ENCODE results near the gene ZNF804B.

The ZNF804B gene

DNA sequence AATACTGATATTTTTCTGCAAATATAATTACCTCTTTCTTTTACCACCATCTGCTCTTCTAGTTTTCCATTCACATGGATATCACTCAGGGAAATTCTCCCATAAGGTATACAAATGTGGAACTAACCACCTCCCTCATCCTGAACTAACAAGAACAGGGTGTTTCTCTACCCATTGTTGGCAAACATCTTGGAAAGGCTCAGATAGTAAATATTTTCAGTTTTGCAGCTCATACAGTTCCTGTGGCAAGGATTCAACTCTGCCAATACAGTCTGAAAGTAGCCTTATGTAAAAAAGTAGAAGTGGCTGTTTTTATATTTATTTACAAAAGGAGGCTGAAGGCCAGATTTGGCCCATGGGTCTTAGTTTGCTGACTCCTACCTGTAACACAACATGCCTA, 549.0 kb downstream of the ZNF804B start:
- Histone ChIP-seq H3K4me1 (no peaks in the 10 kb centered on the region), H3K27ac (no peak overlapping the region), H3K79me2 (no peaks in the 10 kb centered on the region), H3K9me3 (ENCODE audit: control insufficient read depth, low read length) (no peaks in the 10 kb centered on the region), H3K4me3 (ENCODE audit: low read depth, low read length) (no peak overlapping the region), H3K9ac (no peak overlapping the region), H3K27me3 (ENCODE audit: control insufficient read depth, insufficient read depth, low read length) (no peaks in the 10 kb centered on the region), H3K4me2 (ENCODE audit: low read length) (no peak overlapping the region), H2AFZ (no peak overlapping the region), H3K36me3 (ENCODE audit: control insufficient read depth, insufficient read depth, low read length) (no peaks in the 10 kb centered on the region)
- TF ChIP-seq, protein P1, sequence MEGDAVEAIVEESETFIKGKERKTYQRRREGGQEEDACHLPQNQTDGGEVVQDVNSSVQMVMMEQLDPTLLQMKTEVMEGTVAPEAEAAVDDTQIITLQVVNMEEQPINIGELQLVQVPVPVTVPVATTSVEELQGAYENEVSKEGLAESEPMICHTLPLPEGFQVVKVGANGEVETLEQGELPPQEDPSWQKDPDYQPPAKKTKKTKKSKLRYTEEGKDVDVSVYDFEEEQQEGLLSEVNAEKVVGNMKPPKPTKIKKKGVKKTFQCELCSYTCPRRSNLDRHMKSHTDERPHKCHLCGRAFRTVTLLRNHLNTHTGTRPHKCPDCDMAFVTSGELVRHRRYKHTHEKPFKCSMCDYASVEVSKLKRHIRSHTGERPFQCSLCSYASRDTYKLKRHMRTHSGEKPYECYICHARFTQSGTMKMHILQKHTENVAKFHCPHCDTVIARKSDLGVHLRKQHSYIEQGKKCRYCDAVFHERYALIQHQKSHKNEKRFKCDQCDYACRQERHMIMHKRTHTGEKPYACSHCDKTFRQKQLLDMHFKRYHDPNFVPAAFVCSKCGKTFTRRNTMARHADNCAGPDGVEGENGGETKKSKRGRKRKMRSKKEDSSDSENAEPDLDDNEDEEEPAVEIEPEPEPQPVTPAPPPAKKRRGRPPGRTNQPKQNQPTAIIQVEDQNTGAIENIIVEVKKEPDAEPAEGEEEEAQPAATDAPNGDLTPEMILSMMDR (IDR thresholded peaks at IDR 0.05), result no peak

GRCh38 chr7:89311886-89312285, 552.4 kb downstream of the ZNF804B start:
- Histone ChIP-seq H3K4me1 (no peaks in the 10 kb centered on the region), H3K4me3 (ENCODE audit: low read depth, low read length) (no peak overlapping the region), H3K9ac (no peak overlapping the region), H3K4me2 (ENCODE audit: low read length) (no peak overlapping the region), H3K27me3 (ENCODE audit: control insufficient read depth, insufficient read depth, low read length) (no peaks in the 10 kb centered on the region), H3K79me2 (no peaks in the 10 kb centered on the region), H3K9me3 (ENCODE audit: control insufficient read depth, low read length) (no peaks in the 10 kb centered on the region), H3K27ac (no peak overlapping the region), H3K36me3 (ENCODE audit: control insufficient read depth, insufficient read depth, low read length) (no peaks in the 10 kb centered on the region), H2AFZ (no peak overlapping the region)
- TF ChIP-seq, protein P1 (IDR thresholded peaks at IDR 0.05), result no peak

DNA sequence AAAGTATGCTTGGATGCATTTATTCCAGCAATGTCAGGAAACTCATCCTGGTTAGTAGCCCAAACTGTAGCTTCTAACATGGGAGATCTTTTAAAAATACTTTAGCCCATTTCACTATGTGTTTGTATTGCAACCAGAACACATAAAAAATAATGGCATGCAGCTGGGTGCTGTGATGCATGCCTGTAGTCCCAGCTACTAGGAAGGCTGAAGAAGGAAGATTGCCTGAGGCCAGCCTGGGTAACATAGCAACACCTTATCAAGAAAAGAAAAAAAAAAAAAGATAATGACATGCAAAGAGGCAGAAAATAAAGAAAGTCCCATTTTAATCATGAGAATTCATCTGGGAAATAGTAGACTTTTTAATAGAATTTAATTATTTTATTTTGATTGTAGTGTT, 553.1 kb downstream of the ZNF804B start:
- Histone ChIP-seq H3K27ac (no peak overlapping the region), H3K9me3 (ENCODE audit: control insufficient read depth, low read length) (no peaks in the 10 kb centered on the region), H3K4me2 (ENCODE audit: low read length) (no peak overlapping the region), H3K4me1 (no peaks in the 10 kb centered on the region), H3K36me3 (ENCODE audit: control insufficient read depth, insufficient read depth, low read length) (no peaks in the 10 kb centered on the region), H3K27me3 (ENCODE audit: control insufficient read depth, insufficient read depth, low read length) (no peaks in the 10 kb centered on the region), H3K79me2 (no peaks in the 10 kb centered on the region), H3K4me3 (ENCODE audit: low read depth, low read length) (no peak overlapping the region), H3K9ac (no peak overlapping the region), H2AFZ (no peak overlapping the region)
- TF ChIP-seq, protein P1 (IDR thresholded peaks at IDR 0.05), result no peak

GRCh38 chr7:89316584-89317251, 557.2 kb downstream of the ZNF804B start:
- H2AFZ ChIP-seq, result no peak overlapping the region
- no peaks in the 10 kb centered on the region for H3K4me1 ChIP-seq
- H3K4me2 ChIP-seq (ENCODE audit: low read length), result no peak overlapping the region
- no peaks in the 10 kb centered on the region for H3K27me3 ChIP-seq (ENCODE audit: control insufficient read depth, insufficient read depth, low read length)
- no peaks in the 10 kb centered on the region for H3K9me3 ChIP-seq (ENCODE audit: control insufficient read depth, low read length)
- H3K27ac ChIP-seq, result no peak overlapping the region
- H3K79me2 ChIP-seq, result no peaks in the 10 kb centered on the region
- TF ChIP-seq, protein P1 (IDR thresholded peaks at IDR 0.05), result no peak
- no peaks in the 10 kb centered on the region for H3K36me3 ChIP-seq (ENCODE audit: control insufficient read depth, insufficient read depth, low read length)
- no peak overlapping the region for H3K9ac ChIP-seq
- no peak overlapping the region for H3K4me3 ChIP-seq (ENCODE audit: low read depth, low read length)

DNA sequence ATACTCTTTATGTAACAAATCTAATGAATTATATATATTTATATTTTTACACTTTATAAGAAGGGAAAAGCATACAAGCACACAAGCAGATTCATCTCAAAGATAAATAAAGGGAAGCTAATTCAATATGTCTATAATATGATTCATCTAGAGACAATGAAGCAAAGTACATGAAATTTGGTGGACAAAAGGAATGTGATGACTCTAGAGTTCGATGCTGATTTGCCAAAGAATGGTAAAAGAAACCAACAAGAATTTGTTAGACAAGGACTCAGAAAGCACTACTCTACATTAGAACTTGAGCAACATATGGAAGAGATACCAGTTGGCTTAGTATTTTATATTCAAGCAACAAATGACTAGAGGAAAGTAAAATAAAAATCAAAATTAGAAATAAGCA, 572.5 kb downstream of the ZNF804B start:
- Histone ChIP-seq H3K27ac (no peak overlapping the region), H3K79me2 (no peaks in the 10 kb centered on the region), H3K9ac (no peak overlapping the region), H3K4me3 (ENCODE audit: low read depth, low read length) (no peak overlapping the region), H3K27me3 (ENCODE audit: control insufficient read depth, insufficient read depth, low read length) (no peaks in the 10 kb centered on the region), H3K36me3 (ENCODE audit: control insufficient read depth, insufficient read depth, low read length) (no peaks in the 10 kb centered on the region), H3K4me2 (ENCODE audit: low read length) (no peak overlapping the region), H2AFZ (no peak overlapping the region), H3K4me1 (no peaks in the 10 kb centered on the region), H3K9me3 (ENCODE audit: control insufficient read depth, low read length) (no peaks in the 10 kb centered on the region)
- TF ChIP-seq, protein P1 (IDR thresholded peaks at IDR 0.05), result no peak
